ENCODE data around the gene CES4A. TPM values are rescaled to one million over a fixed set of nuclear protein-coding genes. Genes with fewer than 3 reads are reported as not detected.

CES4A gene
- total and polyA plus RNA-seq, 9 of the 15 experiments (the other 6 are each of a cell fraction or from before 2014, with no cell fraction given) = 0.09 to 0.13 (median 0.11) TPM; not detected in 6

- TF ChIP-seq SAP30 (IDR thresholded peaks at IDR 0.05; ENCODE audit: borderline replicate concordance, insufficient read depth, low read depth, low read length, poor library complexity, severe bottlenecking) = peak; percentile 65
- TF ChIP-seq WHSC1 (IDR thresholded peaks at IDR 0.05; ENCODE audit: low read length) = no peak
- TF ChIP-seq HMGN3 (IDR thresholded peaks at IDR 0.05; ENCODE audit: borderline replicate concordance, extremely low read depth, insufficient read length, low read depth, low read length) = no peak
- TF ChIP-seq PTRF (tag; IDR thresholded peaks at IDR 0.05) = no peak
- TF ChIP-seq JUN (IDR thresholded peaks at IDR 0.05; ENCODE audit: borderline replicate concordance, low read depth, low read length) = peak; percentile 80
- TF ChIP-seq JUN (CRISPR knock-in tag; IDR thresholded peaks at IDR 0.05; ENCODE audit: borderline replicate concordance) = no peak
- no peak for TF ChIP-seq CBFB (CRISPR knock-in tag; IDR thresholded peaks at IDR 0.05)
- no peak for TF ChIP-seq MCM2 (IDR thresholded peaks at IDR 0.05; ENCODE audit: low read depth)
- TF ChIP-seq ZNF239 (CRISPR knock-in tag; IDR thresholded peaks at IDR 0.05) = no peak
- no peak for TF ChIP-seq SIX5 (IDR thresholded peaks at IDR 0.05; ENCODE audit: borderline replicate concordance in 1 of 2, insufficient read depth in 1 of 2, low read depth in 1 of 2, low read length in 2 of 2)
- TF ChIP-seq HNRNPL (IDR thresholded peaks at IDR 0.05; ENCODE audit: low read depth, low read length) = no peak
- TF ChIP-seq, protein P1, sequence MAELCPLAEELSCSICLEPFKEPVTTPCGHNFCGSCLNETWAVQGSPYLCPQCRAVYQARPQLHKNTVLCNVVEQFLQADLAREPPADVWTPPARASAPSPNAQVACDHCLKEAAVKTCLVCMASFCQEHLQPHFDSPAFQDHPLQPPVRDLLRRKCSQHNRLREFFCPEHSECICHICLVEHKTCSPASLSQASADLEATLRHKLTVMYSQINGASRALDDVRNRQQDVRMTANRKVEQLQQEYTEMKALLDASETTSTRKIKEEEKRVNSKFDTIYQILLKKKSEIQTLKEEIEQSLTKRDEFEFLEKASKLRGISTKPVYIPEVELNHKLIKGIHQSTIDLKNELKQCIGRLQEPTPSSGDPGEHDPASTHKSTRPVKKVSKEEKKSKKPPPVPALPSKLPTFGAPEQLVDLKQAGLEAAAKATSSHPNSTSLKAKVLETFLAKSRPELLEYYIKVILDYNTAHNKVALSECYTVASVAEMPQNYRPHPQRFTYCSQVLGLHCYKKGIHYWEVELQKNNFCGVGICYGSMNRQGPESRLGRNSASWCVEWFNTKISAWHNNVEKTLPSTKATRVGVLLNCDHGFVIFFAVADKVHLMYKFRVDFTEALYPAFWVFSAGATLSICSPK (IDR thresholded peaks at IDR 0.05; ENCODE audit: borderline replicate concordance) = no peak
- no peak for TF ChIP-seq ETV5 (CRISPR knock-in tag; IDR thresholded peaks at IDR 0.05; ENCODE audit: low read depth)
- no peak for TF ChIP-seq CREM (IDR thresholded peaks at IDR 0.05; ENCODE audit: low read depth)
- no peak for TF ChIP-seq MCM3 (IDR thresholded peaks at IDR 0.05)
- no peak for TF ChIP-seq ATF1 (CRISPR knock-in tag; IDR thresholded peaks at IDR 0.05)
- TF ChIP-seq ATF1 (tag; IDR thresholded peaks at IDR 0.05) = no peak
- no peak for TF ChIP-seq GABPB2 (CRISPR knock-in tag; conservative IDR thresholded peaks at IDR 0.05)
- TF ChIP-seq MTA3 (IDR thresholded peaks at IDR 0.05; ENCODE audit: borderline replicate concordance) = peak; percentile 54; the same call in 1 of the 2 replicates
- TF ChIP-seq ASH1L (IDR thresholded peaks at IDR 0.05; ENCODE audit: borderline replicate concordance, low read depth, partially characterized antibody) = no peak
- peak; percentile 47; the same call in 1 of the 2 replicates for TF ChIP-seq C11orf30 (IDR thresholded peaks at IDR 0.05; ENCODE audit: low read depth)
- TF ChIP-seq COPS2 (conservative IDR thresholded peaks at IDR 0.05) = no peak
- TF ChIP-seq, protein P2, sequence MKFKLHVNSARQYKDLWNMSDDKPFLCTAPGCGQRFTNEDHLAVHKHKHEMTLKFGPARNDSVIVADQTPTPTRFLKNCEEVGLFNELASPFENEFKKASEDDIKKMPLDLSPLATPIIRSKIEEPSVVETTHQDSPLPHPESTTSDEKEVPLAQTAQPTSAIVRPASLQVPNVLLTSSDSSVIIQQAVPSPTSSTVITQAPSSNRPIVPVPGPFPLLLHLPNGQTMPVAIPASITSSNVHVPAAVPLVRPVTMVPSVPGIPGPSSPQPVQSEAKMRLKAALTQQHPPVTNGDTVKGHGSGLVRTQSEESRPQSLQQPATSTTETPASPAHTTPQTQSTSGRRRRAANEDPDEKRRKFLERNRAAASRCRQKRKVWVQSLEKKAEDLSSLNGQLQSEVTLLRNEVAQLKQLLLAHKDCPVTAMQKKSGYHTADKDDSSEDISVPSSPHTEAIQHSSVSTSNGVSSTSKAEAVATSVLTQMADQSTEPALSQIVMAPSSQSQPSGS (CRISPR knock-in tag; IDR thresholded peaks at IDR 0.05) = no peak
- TF ChIP-seq STAT5A (IDR thresholded peaks at IDR 0.05; ENCODE audit: borderline replicate concordance, low read length) = no peak
- TF ChIP-seq CREBBP (IDR thresholded peaks at IDR 0.05; ENCODE audit: low read depth, low read length) = no peak
- TF ChIP-seq, protein P3, sequence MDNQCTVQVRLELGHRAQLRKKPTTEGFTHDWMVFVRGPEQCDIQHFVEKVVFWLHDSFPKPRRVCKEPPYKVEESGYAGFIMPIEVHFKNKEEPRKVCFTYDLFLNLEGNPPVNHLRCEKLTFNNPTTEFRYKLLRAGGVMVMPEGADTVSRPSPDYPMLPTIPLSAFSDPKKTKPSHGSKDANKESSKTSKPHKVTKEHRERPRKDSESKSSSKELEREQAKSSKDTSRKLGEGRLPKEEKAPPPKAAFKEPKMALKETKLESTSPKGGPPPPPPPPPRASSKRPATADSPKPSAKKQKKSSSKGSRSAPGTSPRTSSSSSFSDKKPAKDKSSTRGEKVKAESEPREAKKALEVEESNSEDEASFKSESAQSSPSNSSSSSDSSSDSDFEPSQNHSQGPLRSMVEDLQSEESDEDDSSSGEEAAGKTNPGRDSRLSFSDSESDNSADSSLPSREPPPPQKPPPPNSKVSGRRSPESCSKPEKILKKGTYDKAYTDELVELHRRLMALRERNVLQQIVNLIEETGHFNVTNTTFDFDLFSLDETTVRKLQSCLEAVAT (IDR thresholded peaks at IDR 0.05) = no peak
Measured at GRCh38 chr16:67055712-67056487, 67.5 kb downstream of the CES4A start (continued).

Data from K562 (cell line).